CD4-positive, alpha-beta T cell (primary cell): Measurements from ENCODE around the gene IQCH. TPM values are rescaled to one million over a fixed set of nuclear protein-coding genes. Genes with fewer than 3 reads are reported as not detected.

ENCODE experiments used
- ATAC-seq: fragments of 200-7000 bp; cut with Tn5 transposase; one replicate; pipeline ENCODE4 v1.10.0; 2022; ENCODE audit warnings: mild to moderate bottlenecking; ENCODE audit not compliant: poor library complexity
- CTCF ChIA-PET: fragments of 350-600 bp; sonication (Branson Sonifier 250); formaldehyde crosslinking; loops from one replicate; lab custom pipeline; 2021; ENCODE audit warnings: antibody characterized with exemption, inconsistent platforms; lab: Charles Lee
- POLR2A ChIA-PET: fragments of 350-600 bp; sonication (Branson Sonifier 250); formaldehyde crosslinking; loops from one replicate; lab custom pipeline; 2021; ENCODE audit warnings: antibody characterized with exemption, inconsistent platforms; lab: Charles Lee
- DNase-seq, 14 experiments: peaks; one replicate each; pipeline ENCODE4 v3.0.0-alpha.2; 2013 to 2020; ENCODE audit warnings: mixed read lengths in 2 of 14
- H3K27ac ChIP-seq, 2 donors: one replicate each; pipeline versions ENCODE4 v1.5.1 to v1.7.0; 2013; ENCODE audit warnings: low read length in 2 of 2, low read depth in 1 of 2, mild to moderate bottlenecking in 1 of 2
- H3K27me3 ChIP-seq, 2 experiments: 1 replicate in 1 of 2; 2 replicates in 1 of 2; pipeline versions ENCODE4 v1.6.1 to v1.7.0; 2013; ENCODE audit warnings: low read length in 2 of 2, control low read depth in 1 of 2, mild to moderate bottlenecking in 1 of 2, moderate library complexity in 1 of 2; ENCODE audit not compliant: insufficient read depth in 2 of 2, control insufficient read depth in 1 of 2
- H3K36me3 ChIP-seq: one replicate; pipeline ENCODE4 v1.6.1; 2013; ENCODE audit warnings: low read length, control low read depth; ENCODE audit not compliant: insufficient read depth
- H3K4me1 ChIP-seq: one replicate; pipeline ENCODE4 v1.6.1; 2013; ENCODE audit warnings: low read length, control low read depth; ENCODE audit not compliant: insufficient read depth
- H3K4me3 ChIP-seq: one replicate; pipeline ENCODE4 v1.5.1; 2013; ENCODE audit warnings: mild to moderate bottlenecking, low read length, moderate library complexity
- H3K9me3 ChIP-seq, 2 experiments: 1 replicate in 1 of 2; 2 replicates in 1 of 2; pipeline versions ENCODE4 v1.6.1 to v1.7.0; 2013; ENCODE audit warnings: low read length in 2 of 2, mild to moderate bottlenecking in 2 of 2, control low read depth in 1 of 2, moderate library complexity in 1 of 2; ENCODE audit not compliant: control insufficient read depth in 1 of 2, insufficient read depth in 1 of 2
- H3K27ac Mint-ChIP-seq: one replicate; pipeline ENCODE4 v1.8.0; 2020; ENCODE audit warnings: mixed read lengths
- H3K27me3 Mint-ChIP-seq: one replicate; pipeline ENCODE4 v1.8.0; 2021; ENCODE audit warnings: mixed read lengths
- H3K36me3 Mint-ChIP-seq: one replicate; pipeline ENCODE4 v1.8.0; 2021; ENCODE audit warnings: low read depth, mixed read lengths
- H3K4me1 Mint-ChIP-seq: one replicate; pipeline ENCODE4 v1.8.0; 2021; ENCODE audit warnings: low read depth, mixed read lengths
- H3K4me3 Mint-ChIP-seq: one replicate; pipeline ENCODE4 v1.8.0; 2020; ENCODE audit warnings: mild to moderate bottlenecking, mixed read lengths
- H3K9me3 Mint-ChIP-seq: one replicate; pipeline ENCODE4 v1.8.0; 2020; ENCODE audit warnings: mixed read lengths
- intact Hi-C, 2 experiments: fragments of 100-400 bp; cut with DNase I in 1 of 2; cut with micrococcal nuclease in 1 of 2; formaldehyde crosslinking; loops; one replicate each; pipeline versions ENCODE4 v1.15.1 to v1.9.0; 2023 to 2025; cut with DNase I, micrococcal nuclease
- total RNA-seq, 174 experiments: library from RNA in 2 of 174; stranded (reverse) in 2 of 174; gene quantifications; one replicate each; pipeline ENCODE4 v1.2.3 and lab custom pipeline; 2021 to 2026
- TF ChIP-seq, protein P1 (sequence below): fragments of 200-600 bp; IDR thresholded peaks from one replicate; pipeline ENCODE4 v1.8.0; 2022; ENCODE audit warnings: antibody characterized with exemption, mild to moderate bottlenecking

IQCH gene
- total RNA-seq, 2 experiments from 2014 or later = 0.85 to 1.3 TPM

GRCh38 chr15:67462875-67463274 lies 208.3 kb downstream of the IQCH start:
- H3K36me3 ChIP-seq = no peaks in the 10 kb centered on the region
- H3K27ac ChIP-seq = no peak overlapping the region
- no peak for DNase-seq
- TF ChIP-seq, protein P1, sequence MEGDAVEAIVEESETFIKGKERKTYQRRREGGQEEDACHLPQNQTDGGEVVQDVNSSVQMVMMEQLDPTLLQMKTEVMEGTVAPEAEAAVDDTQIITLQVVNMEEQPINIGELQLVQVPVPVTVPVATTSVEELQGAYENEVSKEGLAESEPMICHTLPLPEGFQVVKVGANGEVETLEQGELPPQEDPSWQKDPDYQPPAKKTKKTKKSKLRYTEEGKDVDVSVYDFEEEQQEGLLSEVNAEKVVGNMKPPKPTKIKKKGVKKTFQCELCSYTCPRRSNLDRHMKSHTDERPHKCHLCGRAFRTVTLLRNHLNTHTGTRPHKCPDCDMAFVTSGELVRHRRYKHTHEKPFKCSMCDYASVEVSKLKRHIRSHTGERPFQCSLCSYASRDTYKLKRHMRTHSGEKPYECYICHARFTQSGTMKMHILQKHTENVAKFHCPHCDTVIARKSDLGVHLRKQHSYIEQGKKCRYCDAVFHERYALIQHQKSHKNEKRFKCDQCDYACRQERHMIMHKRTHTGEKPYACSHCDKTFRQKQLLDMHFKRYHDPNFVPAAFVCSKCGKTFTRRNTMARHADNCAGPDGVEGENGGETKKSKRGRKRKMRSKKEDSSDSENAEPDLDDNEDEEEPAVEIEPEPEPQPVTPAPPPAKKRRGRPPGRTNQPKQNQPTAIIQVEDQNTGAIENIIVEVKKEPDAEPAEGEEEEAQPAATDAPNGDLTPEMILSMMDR = no peak
- ChIA-PET POLR2A (no interaction called here), CTCF (interaction anchor here (0.8 kb wide), 1 partner anchor 373 kb away, joined by 3 read pairs; no protein-coding TSS in a partner anchor)
- Mint-ChIP-seq H3K4me3 (no peak overlapping the region), H3K9me3 (no peaks in the 10 kb centered on the region), H3K36me3 (no peaks in the 10 kb centered on the region), H3K27ac (no peak overlapping the region), H3K27me3 (no peaks in the 10 kb centered on the region), H3K4me1 (no peaks in the 10 kb centered on the region)
- no peaks in the 10 kb centered on the region for H3K4me1 ChIP-seq
- no peak for ATAC-seq
- H3K27me3 ChIP-seq = no peaks in the 10 kb centered on the region
- intact Hi-C loops = no loop called here
- H3K9me3 ChIP-seq = no peaks in the 10 kb centered on the region
- H3K4me3 ChIP-seq = no peak overlapping the region

GRCh38 chr15:67463488-67463887 lies 208.9 kb downstream of the IQCH start:
- intact Hi-C loops = no loop called here
- Histone ChIP-seq H3K27me3 (no peaks in the 10 kb centered on the region), H3K27ac (no peak overlapping the region), H3K9me3 (no peaks in the 10 kb centered on the region), H3K4me1 (no peaks in the 10 kb centered on the region), H3K4me3 (no peak overlapping the region), H3K36me3 (no peaks in the 10 kb centered on the region)
- TF ChIP-seq, protein P1 = no peak
- Mint-ChIP-seq H3K36me3 (no peaks in the 10 kb centered on the region), H3K27me3 (no peaks in the 10 kb centered on the region), H3K27ac (no peak overlapping the region), H3K4me1 (no peaks in the 10 kb centered on the region), H3K9me3 (no peaks in the 10 kb centered on the region), H3K4me3 (no peak overlapping the region)
- ATAC-seq (no peak), DNase-seq (no peak)
- ChIA-PET CTCF (no interaction called here), POLR2A (no interaction called here)

GRCh38 chr15:67465196-67465952 lies 210.8 kb downstream of the IQCH start:
- Histone ChIP-seq H3K4me3 (no peak overlapping the region), H3K27me3 (no peaks in the 10 kb centered on the region), H3K9me3 (no peaks in the 10 kb centered on the region), H3K36me3 (no peaks in the 10 kb centered on the region), H3K27ac (no peak overlapping the region), H3K4me1 (no peaks in the 10 kb centered on the region)
- DNase-seq = no peak
- intact Hi-C loops = no loop called here
- no peaks in the 10 kb centered on the region for H3K36me3 Mint-ChIP-seq
- H3K9me3 Mint-ChIP-seq = no peaks in the 10 kb centered on the region
- ChIA-PET CTCF (interaction anchor here (1.0 kb wide), 1 partner anchor 371 kb away, joined by 3 read pairs; no protein-coding TSS in a partner anchor), POLR2A (no interaction called here)
- TF ChIP-seq, protein P1 = no peak
- ATAC-seq = no peak
- H3K4me1 Mint-ChIP-seq = no peaks in the 10 kb centered on the region
- no peak overlapping the region for H3K27ac Mint-ChIP-seq
- H3K27me3 Mint-ChIP-seq = no peaks in the 10 kb centered on the region
- H3K4me3 Mint-ChIP-seq = no peak overlapping the region
